Measurements from ENCODE around the gene LRRC3.

- TF ChIP-seq CTCF (IDR thresholded peaks at IDR 0.05) = no peak
- no peak for TF ChIP-seq EZH2phosphoT487 (IDR thresholded peaks at IDR 0.05)
Measured at GRCh38 chr21:44490405-44490804, 35.1 kb downstream of the LRRC3 start.

Measured in neural progenitor cell (in vitro differentiated cells).